Smooth muscle cell (in vitro differentiated cells): ENCODE results near the gene DHH. TPM values are rescaled to one million over a fixed set of nuclear protein-coding genes. Genes with fewer than 3 reads are reported as not detected.
"Not testable (repeated sequence)": the region's sequence is repeated elsewhere in the genome, so short reads cannot be mapped to it uniquely, and the experiment has no call there.

ENCODE experiments used
- DNase-seq: peaks from one replicate; lab custom pipeline; 2025; ENCODE audit not compliant: unreplicated experiment; lab: John Stamatoyannopoulos, UW
- H2AFZ ChIP-seq: fragments of 200-600 bp; sonication (generic); 2 replicates; pipeline ENCODE4 v1.6.0; 2016; ENCODE audit warnings: antibody characterized with exemption, low read depth, mild to moderate bottlenecking
- H3F3A ChIP-seq: fragments of 200-600 bp; sonication (generic); 2 replicates; pipeline ENCODE4 v1.6.0; 2017; ENCODE audit warnings: antibody characterized with exemption, low read depth
- H3K27ac ChIP-seq: fragments of 200-600 bp; sonication (generic); 2 replicates; pipeline ENCODE4 v1.5.1; 2016; ENCODE audit warnings: low read depth, mild to moderate bottlenecking
- H3K27me3 ChIP-seq: fragments of 200-600 bp; sonication (generic); 2 replicates; pipeline ENCODE4 v1.6.1; 2016; ENCODE audit warnings: low read depth, mild to moderate bottlenecking
- H3K36me3 ChIP-seq: fragments of 200-600 bp; sonication (generic); 2 replicates; pipeline ENCODE4 v1.5.1; 2016; ENCODE audit warnings: low read depth
- H3K4me1 ChIP-seq: fragments of 200-600 bp; sonication (generic); 2 replicates; pipeline ENCODE4 v1.5.1; 2016; ENCODE audit warnings: low read depth
- H3K4me2 ChIP-seq: fragments of 200-600 bp; sonication (generic); 2 replicates; pipeline ENCODE4 v1.6.0; 2016; ENCODE audit warnings: mild to moderate bottlenecking
- H3K4me3 ChIP-seq: fragments of 200-600 bp; sonication (generic); 2 replicates; pipeline ENCODE4 v1.5.1; 2016; ENCODE audit warnings: mild to moderate bottlenecking
- H3K79me2 ChIP-seq: fragments of 200-600 bp; sonication (generic); 2 replicates; pipeline ENCODE4 v1.6.0; 2016; ENCODE audit warnings: low read depth, mild to moderate bottlenecking
- H3K9ac ChIP-seq: fragments of 200-600 bp; sonication (generic); 2 replicates; pipeline ENCODE4 v1.6.0; 2016; ENCODE audit warnings: low read depth
- H3K9me3 ChIP-seq: fragments of 200-600 bp; sonication (generic); replicated peaks from 2 replicates; pipeline ENCODE4 v1.5.1; 2016; ENCODE audit warnings: low read depth
- H4K20me1 ChIP-seq: fragments of 200-600 bp; sonication (generic); 2 replicates; pipeline ENCODE4 v1.6.0; 2016; ENCODE audit warnings: low read depth
- WGBS: methylation state at CpG from one replicate; pipeline ENCODE4 v1.1.7; 2016; ENCODE audit warnings: low lambda C conversion rate; 5-methylcytosine and 5-hydroxymethylcytosine counted together
- polyA plus RNA-seq: library from polyadenylated mRNA; unstranded; fragments of >200 nt; fragmentation: Nextera tagmentation; extraction: Ambion mirVana; gene quantifications from 2 replicates; pipeline ENCODE4 v1.2.1, GENCODE V29; 2016
- total RNA-seq: library from RNA; depleted of rRNA; stranded (reverse); fragments of >200 nt; gene quantifications from 2 replicates; pipeline ENCODE4 v1.2.3, GENCODE V29; 2014
- TF ChIP-seq, protein P1 (sequence below): fragments of 200-600 bp; sonication (generic); IDR thresholded peaks from 2 replicates; pipeline ENCODE4 v1.5.1; 2017; ENCODE audit warnings: borderline replicate concordance, mild to moderate bottlenecking, antibody characterized with exemption; ENCODE audit not compliant: insufficient read depth, poor library complexity, severe bottlenecking

Gene DHH
- total and polyA plus RNA-seq, 2 experiments from 2014 or later, result 0.04 TPM; not detected in 1

DNA sequence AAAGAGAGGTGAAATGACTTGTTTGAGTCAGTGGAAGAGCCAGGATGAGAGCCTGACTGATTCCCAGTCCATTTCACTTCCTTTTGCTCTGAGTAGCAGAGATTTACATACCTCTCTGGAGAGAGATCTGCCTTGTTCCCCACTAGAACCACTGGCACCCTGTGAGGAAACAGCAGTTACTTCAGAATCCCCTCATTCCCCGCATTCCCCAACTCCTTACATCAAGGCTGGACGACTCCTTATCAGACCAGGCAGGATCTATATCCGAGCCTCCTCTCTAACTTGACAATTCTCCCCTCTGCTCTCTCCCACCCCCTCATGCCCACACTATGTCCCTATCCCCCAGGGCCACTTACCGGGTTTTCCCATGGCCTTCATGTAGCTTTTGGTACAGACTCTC lies 28.5 kb downstream of the DHH start:
- no peaks in the 10 kb centered on the region for H3F3A ChIP-seq

DNA sequence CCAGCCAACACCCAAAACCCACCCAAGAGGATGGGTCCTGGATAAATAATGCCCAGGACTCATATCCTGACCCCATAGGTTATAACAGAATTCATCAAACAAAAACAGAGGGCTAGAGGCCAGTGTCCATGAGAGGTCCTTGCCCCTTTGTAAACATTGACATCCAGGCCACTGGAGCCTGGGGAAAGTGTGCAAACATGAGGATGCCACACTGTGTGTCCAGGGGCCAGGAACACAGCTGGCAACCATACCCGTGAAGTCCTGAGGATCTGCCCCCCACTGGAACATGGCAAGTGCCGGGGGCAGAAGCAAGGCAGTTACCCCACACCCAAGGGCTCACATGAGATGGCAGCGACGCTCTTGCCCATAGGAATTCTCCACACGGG lies 29.8 kb downstream of the DHH start:
- Histone ChIP-seq H3K27ac (no peak overlapping the region), H3K27me3 (no peaks in the 10 kb centered on the region), H3K4me2 (no peak overlapping the region), H3K4me3 (no peak overlapping the region), H3F3A (no peaks in the 10 kb centered on the region), H3K36me3 (no peaks in the 10 kb centered on the region), H3K79me2 (peaks cover 8% of the 10 kb centered on the region), H3K4me1 (peaks cover 5% of the 10 kb centered on the region), H3K9me3 (no peaks in the 10 kb centered on the region), H4K20me1 (no peaks in the 10 kb centered on the region), H2AFZ (no peak overlapping the region), H3K9ac (no peak overlapping the region)
- 93% methylated on average over 5 of the region's 5 CpGs for WGBS
- DNase-seq, result no peak
- TF ChIP-seq, protein P1, sequence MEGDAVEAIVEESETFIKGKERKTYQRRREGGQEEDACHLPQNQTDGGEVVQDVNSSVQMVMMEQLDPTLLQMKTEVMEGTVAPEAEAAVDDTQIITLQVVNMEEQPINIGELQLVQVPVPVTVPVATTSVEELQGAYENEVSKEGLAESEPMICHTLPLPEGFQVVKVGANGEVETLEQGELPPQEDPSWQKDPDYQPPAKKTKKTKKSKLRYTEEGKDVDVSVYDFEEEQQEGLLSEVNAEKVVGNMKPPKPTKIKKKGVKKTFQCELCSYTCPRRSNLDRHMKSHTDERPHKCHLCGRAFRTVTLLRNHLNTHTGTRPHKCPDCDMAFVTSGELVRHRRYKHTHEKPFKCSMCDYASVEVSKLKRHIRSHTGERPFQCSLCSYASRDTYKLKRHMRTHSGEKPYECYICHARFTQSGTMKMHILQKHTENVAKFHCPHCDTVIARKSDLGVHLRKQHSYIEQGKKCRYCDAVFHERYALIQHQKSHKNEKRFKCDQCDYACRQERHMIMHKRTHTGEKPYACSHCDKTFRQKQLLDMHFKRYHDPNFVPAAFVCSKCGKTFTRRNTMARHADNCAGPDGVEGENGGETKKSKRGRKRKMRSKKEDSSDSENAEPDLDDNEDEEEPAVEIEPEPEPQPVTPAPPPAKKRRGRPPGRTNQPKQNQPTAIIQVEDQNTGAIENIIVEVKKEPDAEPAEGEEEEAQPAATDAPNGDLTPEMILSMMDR, result no peak

More for the DNA sequence above, 28.5 kb downstream of the DHH start:
- Histone ChIP-seq H3K79me2 (no peaks in the 10 kb centered on the region), H3K4me2 (no peak overlapping the region), H3K4me3 (no peak overlapping the region), H3K36me3 (no peaks in the 10 kb centered on the region), H3K9ac (no peak overlapping the region), H3K27ac (no peak overlapping the region), H3K27me3 (no peaks in the 10 kb centered on the region), H3K9me3 (no peaks in the 10 kb centered on the region), H3K4me1 (peaks cover 10% of the 10 kb centered on the region), H2AFZ (no peak overlapping the region), H4K20me1 (no peaks in the 10 kb centered on the region)
- 63% methylated on average over 4 of the region's 4 CpGs for WGBS
- TF ChIP-seq, protein P1, result no peak
- DNase-seq, result no peak

GRCh38 chr12:49061916-49062315 lies 32.7 kb downstream of the DHH start:
- not testable (repeated sequence) for H3K9me3 ChIP-seq, DNase-seq, H3K9ac ChIP-seq, H3K36me3 ChIP-seq, H2AFZ ChIP-seq, H3K27me3 ChIP-seq, H3K4me2 ChIP-seq, H3K27ac ChIP-seq, H3K4me3 ChIP-seq, H3F3A ChIP-seq
- Histone ChIP-seq H3K4me1 (peaks cover 27% of the 10 kb centered on the region), H3K79me2 (peaks cover 36% of the 10 kb centered on the region), H4K20me1 (peaks cover 27% of the 10 kb centered on the region)
- WGBS, result 97% methylated on average over 17 of the region's 17 CpGs

- H3K9me3 ChIP-seq, result no peaks in the 10 kb centered on the region
These were observed 33.4 kb downstream of the DHH start for GRCh38 chr12:49061157-49061650.

More at GRCh38 chr12:49061157-49061650, 33.4 kb downstream of the DHH start:
- H3K79me2 ChIP-seq, result peaks cover 43% of the 10 kb centered on the region
- H3F3A ChIP-seq, result no peaks in the 10 kb centered on the region
- peak overlapping the region; percentile 89 for H3K27ac ChIP-seq
- H3K9ac ChIP-seq, result peak overlapping the region; percentile 98
- H3K27me3 ChIP-seq, result no peaks in the 10 kb centered on the region
- peak overlapping the region; percentile 87 for H3K4me3 ChIP-seq
- peak overlapping the region; percentile 99 for H3K4me2 ChIP-seq
- no peaks in the 10 kb centered on the region for H3K36me3 ChIP-seq
- peak overlapping the region; percentile 98 for H2AFZ ChIP-seq
- peaks cover 34% of the 10 kb centered on the region for H4K20me1 ChIP-seq
- TF ChIP-seq, protein P1, result no peak
- H3K4me1 ChIP-seq, result peaks cover 34% of the 10 kb centered on the region
- no peak for DNase-seq
- WGBS, result 13% methylated on average over 16 of the region's 16 CpGs
